BE2C (cell line): ENCODE results near the gene HEATR5A.
"Not testable (repeated sequence)": the region's sequence is repeated elsewhere in the genome, so short reads cannot be mapped to it uniquely, and the experiment has no call there.

Experiments used
- DNase-seq: peaks from one replicate; pipeline ENCODE4 v3.0.0-alpha.2; 2020
- H3K27me3 ChIP-seq: fragments of 250-450 bp; sonication (Bioruptor Pico); 2 replicates; pipeline ENCODE4 v1.5.1; 2020; ENCODE audit warnings: mild to moderate bottlenecking
- H3K36me3 ChIP-seq: fragments of 250-450 bp; sonication (Bioruptor Pico); 2 replicates; pipeline ENCODE4 v1.5.1; 2020; ENCODE audit warnings: mild to moderate bottlenecking
- H3K4me1 ChIP-seq: fragments of 250-450 bp; sonication (Bioruptor Pico); 2 replicates; pipeline ENCODE4 v1.5.1; 2020
- H3K4me3 ChIP-seq: 2 replicates; pipeline ENCODE4 v1.5.1; 2011; ENCODE audit warnings: low read depth, low read length
- H3K9me3 ChIP-seq: fragments of 250-450 bp; sonication (Bioruptor Pico); 2 replicates; pipeline ENCODE4 v1.5.1; 2020
- CTCF ChIP-seq: IDR thresholded peaks from 2 replicates; pipeline ENCODE4 v1.5.1; 2012; ENCODE audit warnings: mild to moderate bottlenecking, low read depth, low read length

HEATR5A gene

GRCh38 chr14:31336646-31337045, 83.7 kb downstream of the HEATR5A start:
- Histone ChIP-seq H3K4me1 (no peaks in the 10 kb centered on the region), H3K27me3 (no peaks in the 10 kb centered on the region), H3K36me3 (peaks cover 12% of the 10 kb centered on the region), H3K4me3 (no peak overlapping the region), H3K9me3 (no peaks in the 10 kb centered on the region)
- no peak for TF ChIP-seq CTCF
- no peak for DNase-seq

GRCh38 chr14:31331395-31331794, 89.0 kb downstream of the HEATR5A start:
- H3K9me3 ChIP-seq, H3K27me3 ChIP-seq, H3K4me1 ChIP-seq, H3K4me3 ChIP-seq, DNase-seq, H3K36me3 ChIP-seq: not testable (repeated sequence)

- H3K9me3 ChIP-seq, DNase-seq, H3K4me3 ChIP-seq, H3K36me3 ChIP-seq, H3K4me1 ChIP-seq, H3K27me3 ChIP-seq: not testable (repeated sequence)
Observed at GRCh38 chr14:31329876-31330521, 90.4 kb downstream of the HEATR5A start.

- no peak for TF ChIP-seq CTCF
- Histone ChIP-seq H3K4me3 (no peak overlapping the region), H3K4me1 (no peaks in the 10 kb centered on the region), H3K36me3 (peaks cover 10% of the 10 kb centered on the region), H3K9me3 (no peaks in the 10 kb centered on the region; the same call in 1 of the 2 replicates), H3K27me3 (no peaks in the 10 kb centered on the region)
- DNase-seq: no peak
Observed at GRCh38 chr14:31326111-31326510, 94.2 kb downstream of the HEATR5A start.

- DNase-seq: no peak
- no peaks in the 10 kb centered on the region for H3K27me3 ChIP-seq
- TF ChIP-seq CTCF: no peak
- H3K4me1 ChIP-seq: no peaks in the 10 kb centered on the region
- no peak overlapping the region for H3K4me3 ChIP-seq
- peaks cover 6% of the 10 kb centered on the region; the same call in 1 of the 2 replicates for H3K36me3 ChIP-seq
- H3K9me3 ChIP-seq: no peaks in the 10 kb centered on the region
Observed at GRCh38 chr14:31323419-31323818, 96.9 kb downstream of the HEATR5A start.

GRCh38 chr14:31320922-31321766, 99.2 kb downstream of the HEATR5A start:
- Histone ChIP-seq H3K4me1 (no peaks in the 10 kb centered on the region), H3K9me3 (no peaks in the 10 kb centered on the region), H3K36me3 (peaks cover 14% of the 10 kb centered on the region), H3K27me3 (no peaks in the 10 kb centered on the region), H3K4me3 (no peak overlapping the region)
- no peak for TF ChIP-seq CTCF
- DNase-seq: no peak

- no peak for TF ChIP-seq CTCF
- Histone ChIP-seq H3K36me3 (peaks cover 14% of the 10 kb centered on the region), H3K4me1 (no peaks in the 10 kb centered on the region), H3K4me3 (no peak overlapping the region), H3K27me3 (no peaks in the 10 kb centered on the region), H3K9me3 (no peaks in the 10 kb centered on the region)
- DNase-seq: peak; percentile 27
Observed at GRCh38 chr14:31320216-31320615, 100.1 kb downstream of the HEATR5A start.
